Measurements from ENCODE around the gene DNAJC17. TPM values are rescaled to one million over a fixed set of nuclear protein-coding genes. Genes with fewer than 3 reads are reported as not detected.
A peak's percentile ranks its signal among the peaks of the same experiment; 100 is the strongest.

The DNAJC17 gene
- total RNA-seq, 1 donor from 2014 or later: 49.3 TPM

GRCh38 chr15:40782609-40783227, 24.6 kb downstream of the DNAJC17 start:
- Mint-ChIP-seq H3K4me1 (no peaks in the 10 kb centered on the region), H3K27ac (no peak overlapping the region), H3K4me3 (no peak overlapping the region), H3K27me3 (ENCODE audit: insufficient read depth, low read depth) (no peaks in the 10 kb centered on the region), H3K9me3 (no peaks in the 10 kb centered on the region), H3K36me3 (peaks cover 11% of the 10 kb centered on the region)
- H2AFZ ChIP-seq (replicated peaks): no peak overlapping the region
- no peak overlapping the region for H3K27ac ChIP-seq
- TF ChIP-seq EZH2phosphoT487 (IDR thresholded peaks at IDR 0.05): no peak
- TF ChIP-seq CTCF (IDR thresholded peaks at IDR 0.05): peak; percentile 61
- H3K9ac ChIP-seq: no peak overlapping the region
- peak; percentile 79 for DNase-seq (ENCODE audit: low spot score)
- H4K20me1 ChIP-seq (ENCODE audit: low read depth): peaks cover 15% of the 10 kb centered on the region
- peaks cover 3% of the 10 kb centered on the region for H3F3A ChIP-seq (ENCODE audit: low read depth)
- H3K79me2 ChIP-seq (ENCODE audit: low read depth): no peaks in the 10 kb centered on the region
- no peaks in the 10 kb centered on the region for H3K36me3 ChIP-seq
- H3K4me1 ChIP-seq: peaks cover 5% of the 10 kb centered on the region
- no peak overlapping the region for H3K4me2 ChIP-seq
- no peaks in the 10 kb centered on the region for H3K9me3 ChIP-seq (ENCODE audit: low read depth)
- no peaks in the 10 kb centered on the region for H3K27me3 ChIP-seq
- no peak overlapping the region for H3K4me3 ChIP-seq

- Mint-ChIP-seq H3K9me3 (no peaks in the 10 kb centered on the region), H3K4me3 (no peak overlapping the region), H3K4me1 (no peaks in the 10 kb centered on the region), H3K27ac (peak overlapping the region; percentile 7), H3K27me3 (ENCODE audit: insufficient read depth, low read depth) (no peaks in the 10 kb centered on the region), H3K36me3 (peaks cover 25% of the 10 kb centered on the region)
- no peaks in the 10 kb centered on the region for H4K20me1 ChIP-seq (ENCODE audit: low read depth)
- no peaks in the 10 kb centered on the region for H3F3A ChIP-seq (ENCODE audit: low read depth)
- no peak for DNase-seq (ENCODE audit: low spot score)
- no peak overlapping the region for H3K9ac ChIP-seq
- no peaks in the 10 kb centered on the region for H3K9me3 ChIP-seq (ENCODE audit: low read depth)
- H3K4me3 ChIP-seq: no peak overlapping the region
- no peaks in the 10 kb centered on the region for H3K27me3 ChIP-seq
- H3K4me2 ChIP-seq: no peak overlapping the region
- no peaks in the 10 kb centered on the region for H3K36me3 ChIP-seq
- H2AFZ ChIP-seq (replicated peaks): no peak overlapping the region
- TF ChIP-seq EZH2phosphoT487 (IDR thresholded peaks at IDR 0.05): no peak
- TF ChIP-seq EZH2 (IDR thresholded peaks at IDR 0.05): no peak
- H3K79me2 ChIP-seq (ENCODE audit: low read depth): no peaks in the 10 kb centered on the region
- H3K27ac ChIP-seq: no peak overlapping the region
- no peaks in the 10 kb centered on the region for H3K4me1 ChIP-seq
Measured at GRCh38 chr15:40776537-40777141, 30.6 kb downstream of the DNAJC17 start.

GRCh38 chr15:40775740-40776536, 31.3 kb downstream of the DNAJC17 start:
- no peak overlapping the region for H3K4me3 Mint-ChIP-seq

More at GRCh38 chr15:40775740-40776536, 31.3 kb downstream of the DNAJC17 start:
- H3K9me3 ChIP-seq (ENCODE audit: low read depth): no peaks in the 10 kb centered on the region
- no peaks in the 10 kb centered on the region for H3F3A ChIP-seq (ENCODE audit: low read depth)
- H3K4me2 ChIP-seq: no peak overlapping the region
- Mint-ChIP-seq H3K27me3 (ENCODE audit: insufficient read depth, low read depth) (peaks cover 3% of the 10 kb centered on the region), H3K4me1 (no peaks in the 10 kb centered on the region), H3K9me3 (no peaks in the 10 kb centered on the region), H3K36me3 (peaks cover 25% of the 10 kb centered on the region), H3K27ac (no peak overlapping the region)
- TF ChIP-seq EZH2 (IDR thresholded peaks at IDR 0.05) (no peak), CTCF (IDR thresholded peaks at IDR 0.05) (no peak), EZH2phosphoT487 (IDR thresholded peaks at IDR 0.05) (no peak)
- no peak overlapping the region for H3K27ac ChIP-seq
- H3K27me3 ChIP-seq: no peaks in the 10 kb centered on the region
- no peaks in the 10 kb centered on the region for H3K4me1 ChIP-seq
- no peaks in the 10 kb centered on the region for H4K20me1 ChIP-seq (ENCODE audit: low read depth)
- H3K9ac ChIP-seq: no peak overlapping the region
- no peak for DNase-seq (ENCODE audit: low spot score)
- no peaks in the 10 kb centered on the region for H3K79me2 ChIP-seq (ENCODE audit: low read depth)
- no peak overlapping the region for H2AFZ ChIP-seq (replicated peaks)
- no peaks in the 10 kb centered on the region for H3K36me3 ChIP-seq
- no peak overlapping the region for H3K4me3 ChIP-seq

Data from neural progenitor cell (in vitro differentiated cells).